Esophagus muscularis mucosa (tissue), 4 donors: Measurements from ENCODE around the gene FFAR1.

Experiments
- CTCF ChIP-seq, 3 experiments: fragments of 200-600 bp in 2 of 3; fragments of 450-650 bp in 1 of 3; sonication (generic) in 2 of 3; IDR thresholded peaks; one replicate each; pipeline ENCODE4 v1.5.1; 2017 to 2019; ENCODE audit warnings: antibody characterized with exemption in 3 of 3, mild to moderate bottlenecking in 2 of 3, moderate library complexity in 1 of 3
- EP300 ChIP-seq: sonication (generic); formaldehyde crosslinking; IDR thresholded peaks from one replicate; pipeline ENCODE4 v1.6.1; 2017; ENCODE audit warnings: antibody characterized with exemption
- POLR2A ChIP-seq: fragments of 450-650 bp; IDR thresholded peaks from one replicate; pipeline ENCODE4 v1.6.1; 2017; ENCODE audit warnings: antibody characterized with exemption, moderate library complexity, mild to moderate bottlenecking, low read depth
- POLR2AphosphoS5 ChIP-seq, 2 donors: sonication (generic); formaldehyde crosslinking; IDR thresholded peaks; one replicate each; pipeline ENCODE4 v1.6.1; 2017; ENCODE audit warnings: antibody characterized with exemption in 2 of 2

GRCh38 chr19:35383536-35383935 is 35.8 kb downstream of the FFAR1 start:
- TF ChIP-seq POLR2A: no peak
- TF ChIP-seq CTCF (IDR thresholded peaks at IDR 0.05): no peak
- TF ChIP-seq POLR2AphosphoS5 (IDR thresholded peaks at IDR 0.05): no peak
- TF ChIP-seq EP300: no peak
